Right cardiac atrium (tissue), 5 donors: ENCODE measurements around the gene ZBTB34. TPM values are rescaled to one million over a fixed set of nuclear protein-coding genes. Genes with fewer than 3 reads are reported as not detected.

ENCODE experiments used
- ATAC-seq, 2 donors: fragments of 200-7000 bp; cut with Tn5 transposase; one replicate each; pipeline versions ENCODE4 v1.8.0 to v1.9.1; 2020; ENCODE audit warnings: moderate library complexity in 2 of 2, mild to moderate bottlenecking in 1 of 2
- DNase-seq, 3 donors: peaks; one replicate each; pipeline ENCODE4 v3.0.0-alpha.2; 2020
- H3K27ac ChIP-seq: one replicate; pipeline ENCODE4 v1.5.1; 2013; ENCODE audit warnings: mild to moderate bottlenecking, low read length, control low read depth, moderate library complexity
- H3K27me3 ChIP-seq: one replicate; pipeline ENCODE4 v1.6.1; 2013; ENCODE audit not compliant: control insufficient read depth, insufficient read depth
- H3K4me1 ChIP-seq: one replicate; pipeline ENCODE4 v1.6.1; 2013; ENCODE audit warnings: low read length; ENCODE audit not compliant: control insufficient read depth, insufficient read depth
- H3K4me3 ChIP-seq: one replicate; pipeline ENCODE4 v1.5.1; 2013; ENCODE audit warnings: low read length, control low read depth
- H3K9me3 ChIP-seq: one replicate; pipeline ENCODE4 v1.6.1; 2013; ENCODE audit warnings: low read length; ENCODE audit not compliant: control insufficient read depth
- WGBS: extraction: QIAGEN DNeasy Blood & Tissue Kit; methylation state at CpG from one replicate; pipeline ENCODE4 v1.1.7; 2013; 5-methylcytosine and 5-hydroxymethylcytosine counted together
- intact Hi-C, 4 donors: fragments of 100-400 bp; cut with DNase I; formaldehyde crosslinking; loops; one replicate each; pipeline versions ENCODE4 v1.11.0 to v1.14.0; 2022 to 2023
- polyA plus RNA-seq: library from polyadenylated mRNA; stranded (reverse); fragments of 200-250 nt; gene quantifications from one replicate; pipeline ENCODE4 v1.2.3, GENCODE V29; 2013
- total RNA-seq, 4 donors: library from RNA; stranded (reverse); fragmentation: NEBNext Ultra II Directional; extraction: Animal tissue kit (Norgen Biotek cat#: 25700); gene quantifications; one replicate each; pipeline ENCODE4 v1.2.1, GENCODE V29; 2021
- donor health status: healthy with polysubstance abuse.
- donor health status: DM: no; HTN: yes; CAD: no.
- donor health status: DM: no; HTN: no; CAD: no.
- donor health status: DM: no; HTN: yes; CAD: no; lungs with severe emphysema.
- donor health status: DM: yes; HTN: yes; CAD: no.

The ZBTB34 gene
- total and polyA plus RNA-seq, 5 donors: 2.4 to 6.0 (median 5.3) TPM

- no peak for ATAC-seq
- 85% methylated on average over 2 of the region's 2 CpGs for WGBS
- no peaks in the 10 kb centered on the region for H3K9me3 ChIP-seq
- no peaks in the 10 kb centered on the region for H3K4me1 ChIP-seq
- DNase-seq: no peak
- H3K27ac ChIP-seq: no peak overlapping the region
- H3K4me3 ChIP-seq: no peak overlapping the region
- H3K27me3 ChIP-seq: no peaks in the 10 kb centered on the region
- intact Hi-C loops: no loop called here
Observed at GRCh38 chr9:126926364-126926763, 65.9 kb downstream of the ZBTB34 start.

GRCh38 chr9:126927419-126927818 lies 67.0 kb downstream of the ZBTB34 start:
- 69% methylated on average over 6 of the region's 6 CpGs for WGBS
- H3K27me3 ChIP-seq: no peaks in the 10 kb centered on the region

GRCh38 chr9:126932871-126933321 lies 72.5 kb downstream of the ZBTB34 start:
- DNase-seq (peak in 1 of 3 donors; percentile 37), ATAC-seq (no peak)
- intact Hi-C loops: no loop called here
- Histone ChIP-seq H3K9me3 (no peaks in the 10 kb centered on the region), H3K4me3 (no peak overlapping the region), H3K27ac (no peak overlapping the region), H3K27me3 (no peaks in the 10 kb centered on the region), H3K4me1 (peaks cover 4% of the 10 kb centered on the region)
- WGBS: 87% methylated on average over 11 of the region's 11 CpGs

More at GRCh38 chr9:126927419-126927818, 67.0 kb downstream of the ZBTB34 start:
- Histone ChIP-seq H3K9me3 (no peaks in the 10 kb centered on the region), H3K4me1 (no peaks in the 10 kb centered on the region), H3K27ac (no peak overlapping the region), H3K4me3 (no peak overlapping the region)
- DNase-seq (no peak), ATAC-seq (no peak)
- intact Hi-C loops: no loop called here

- H3K4me3 ChIP-seq: no peak overlapping the region
- ATAC-seq: no peak
- intact Hi-C loops: no loop called here
- WGBS: 90% methylated on average over 11 of the region's 11 CpGs
- peaks cover 4% of the 10 kb centered on the region for H3K4me1 ChIP-seq
- H3K9me3 ChIP-seq: no peaks in the 10 kb centered on the region
- H3K27ac ChIP-seq: no peak overlapping the region
- no peak for DNase-seq
- H3K27me3 ChIP-seq: no peaks in the 10 kb centered on the region
Observed at GRCh38 chr9:126933334-126933980, 73.0 kb downstream of the ZBTB34 start.

GRCh38 chr9:126934441-126934840 lies 74.0 kb downstream of the ZBTB34 start:
- no peaks in the 10 kb centered on the region for H3K27me3 ChIP-seq
- no peak for DNase-seq
- H3K4me3 ChIP-seq: no peak overlapping the region
- no peak overlapping the region for H3K27ac ChIP-seq
- no peaks in the 10 kb centered on the region for H3K9me3 ChIP-seq
- intact Hi-C loops: no loop called here
- WGBS: 96% methylated on average over 8 of the region's 8 CpGs
- no peak for ATAC-seq
- peaks cover 4% of the 10 kb centered on the region for H3K4me1 ChIP-seq

Other genes with a start within 250 kb of the ZBTB34 start
- gene LMX1B, start 246.7 kb upstream of the ZBTB34 start, total RNA-seq: 1 to 10 TPM; 1.0 to 3.6 (median 1.8) TPM
- gene LMX1B, start 246.7 kb upstream of the ZBTB34 start, polyA plus RNA-seq: 0.81 TPM
- 10 to 100 TPM; 17.2 to 23.4 (median 19.6) TPM for gene ZBTB43, start 55.6 kb upstream of the ZBTB34 start, total RNA-seq
- 7.5 TPM for gene ZBTB43, start 55.6 kb upstream of the ZBTB34 start, polyA plus RNA-seq
- 10 to 100 TPM; 11.9 to 19.5 (median 17.5) TPM for gene RALGPS1, start 54.1 kb downstream of the ZBTB34 start, total RNA-seq
- 10.8 TPM for gene RALGPS1, start 54.1 kb downstream of the ZBTB34 start, polyA plus RNA-seq